Caco-2 (cell line): ENCODE results near the gene SEC16B. TPM values are rescaled to one million over a fixed set of nuclear protein-coding genes. Genes with fewer than 3 reads are reported as not detected.

Source experiments
- BruUV-seq: library from RNA; stranded (reverse); fragments of 400-500 nt; replicated peaks from 2 replicates; lab custom pipeline; 2021; lab: Mats Ljungman, UMichigan
- CTCF ChIA-PET: fragments of 300-600 bp; sonication (Branson Sonifier 250); formaldehyde crosslinking; loops from one replicate; lab custom pipeline; 2022; ENCODE audit warnings: antibody characterized with exemption; lab: Charles Lee
- POLR2A ChIA-PET: fragments of 300-600 bp; sonication (Branson Sonifier 250); formaldehyde crosslinking; loops from one replicate; lab custom pipeline; 2022; ENCODE audit warnings: antibody characterized with exemption; lab: Charles Lee
- DNase-seq, 2 experiments: peaks; one replicate each; pipeline versions ENCODE4 v3.0.0 to v3.0.0-alpha.2; 2020 to 2022
- H3K27me3 ChIP-seq: replicated peaks from 2 replicates; pipeline ENCODE4 v1.6.0; 2011; ENCODE audit warnings: low read length; ENCODE audit not compliant: control insufficient read depth, insufficient read depth
- H3K36me3 ChIP-seq: 2 replicates; pipeline ENCODE4 v1.5.1; 2011; ENCODE audit warnings: low read length; ENCODE audit not compliant: control insufficient read depth, insufficient read depth
- H3K4me1 ChIP-seq: fragments of 250-450 bp; sonication (Bioruptor Pico); 2 replicates; pipeline ENCODE4 v1.5.1; 2020; ENCODE audit warnings: mild to moderate bottlenecking
- H3K4me3 ChIP-seq: 2 replicates; pipeline ENCODE4 v1.5.1; 2011; ENCODE audit warnings: low read depth, mild to moderate bottlenecking, control low read depth, low read length
- H3K9me3 ChIP-seq: fragments of 250-450 bp; sonication (Bioruptor Pico); 2 replicates; pipeline ENCODE4 v1.5.1; 2020; ENCODE audit warnings: mild to moderate bottlenecking, moderate library complexity
- H3K27ac Mint-ChIP-seq: one replicate; pipeline ENCODE4 v1.8.0; 2022; ENCODE audit warnings: mixed read lengths; ENCODE audit not compliant: unreplicated experiment
- H3K27me3 Mint-ChIP-seq: one replicate; pipeline ENCODE4 v1.8.0; 2022; ENCODE audit warnings: mixed read lengths; ENCODE audit not compliant: insufficient read depth, unreplicated experiment
- H3K36me3 Mint-ChIP-seq: one replicate; pipeline ENCODE4 v1.8.0; 2022; ENCODE audit warnings: mild to moderate bottlenecking, mixed read lengths; ENCODE audit not compliant: insufficient read depth, unreplicated experiment
- H3K4me1 Mint-ChIP-seq: one replicate; pipeline ENCODE4 v1.8.0; 2022; ENCODE audit warnings: low read depth, mixed read lengths; ENCODE audit not compliant: unreplicated experiment
- H3K4me3 Mint-ChIP-seq: one replicate; pipeline ENCODE4 v1.8.0; 2022; ENCODE audit warnings: mild to moderate bottlenecking, moderate library complexity, mixed read lengths; ENCODE audit not compliant: unreplicated experiment
- H3K9me3 Mint-ChIP-seq: one replicate; pipeline ENCODE4 v1.8.0; 2022; ENCODE audit warnings: mixed read lengths; ENCODE audit not compliant: unreplicated experiment
- CTCF ChIP-seq, 2 experiments: fragments of 200-600 bp in 1 of 2; IDR thresholded peaks; 1 replicate in 1 of 2; 2 replicates in 1 of 2; pipeline versions ENCODE4 v1.5.1 to v1.8.0; 2011 to 2022; ENCODE audit warnings: antibody characterized with exemption in 1 of 2, control low read depth in 1 of 2, inconsistent platforms in 1 of 2, low read depth in 1 of 2, low read length in 1 of 2, mild to moderate bottlenecking in 1 of 2, moderate library complexity in 1 of 2; ENCODE audit not compliant: insufficient read depth in 1 of 2, severe bottlenecking in 1 of 2, unreplicated experiment in 1 of 2
- intact Hi-C: fragments of 100-400 bp; cut with micrococcal nuclease; formaldehyde crosslinking; loops from one replicate; pipeline ENCODE4 v1.10.0; 2022; ENCODE audit not compliant: unreplicated experiment
- total RNA-seq: library from RNA; stranded (reverse); gene quantifications from 2 replicates; pipeline ENCODE4 v1.2.3, GENCODE V29; 2022

The SEC16B gene
- total RNA-seq, 1 experiment from 2014 or later = 0.59 TPM

- no peaks in the 10 kb centered on the region for H3K36me3 ChIP-seq
- intact Hi-C loops = no loop called here
- ChIA-PET POLR2A (no interaction called here), CTCF (no interaction called here)
- H3K4me1 ChIP-seq = peaks cover 15% of the 10 kb centered on the region
- no peak for DNase-seq
- H3K4me1 Mint-ChIP-seq = peaks cover 11% of the 10 kb centered on the region
- H3K9me3 Mint-ChIP-seq = peaks cover 10% of the 10 kb centered on the region
- H3K27ac Mint-ChIP-seq = no peak overlapping the region
- H3K4me3 ChIP-seq = no peak overlapping the region
- no peaks in the 10 kb centered on the region; the same call in 1 of the 2 replicates for H3K9me3 ChIP-seq
- H3K4me3 Mint-ChIP-seq = no peak overlapping the region
- BruUV-seq = no TSS peak
- no peak for TF ChIP-seq CTCF (IDR thresholded peaks at IDR 0.05; ENCODE audit: insufficient read depth in 1 of 2, low read depth in 1 of 2, low read length in 1 of 2, severe bottlenecking in 1 of 2, unreplicated experiment in 1 of 2)
- no peaks in the 10 kb centered on the region for H3K27me3 ChIP-seq
- no peaks in the 10 kb centered on the region for H3K36me3 Mint-ChIP-seq
- peaks cover 10% of the 10 kb centered on the region for H3K27me3 Mint-ChIP-seq
These were observed 47.7 kb upstream of the SEC16B start for GRCh38 chr1:178017517-178017916.

DNA sequence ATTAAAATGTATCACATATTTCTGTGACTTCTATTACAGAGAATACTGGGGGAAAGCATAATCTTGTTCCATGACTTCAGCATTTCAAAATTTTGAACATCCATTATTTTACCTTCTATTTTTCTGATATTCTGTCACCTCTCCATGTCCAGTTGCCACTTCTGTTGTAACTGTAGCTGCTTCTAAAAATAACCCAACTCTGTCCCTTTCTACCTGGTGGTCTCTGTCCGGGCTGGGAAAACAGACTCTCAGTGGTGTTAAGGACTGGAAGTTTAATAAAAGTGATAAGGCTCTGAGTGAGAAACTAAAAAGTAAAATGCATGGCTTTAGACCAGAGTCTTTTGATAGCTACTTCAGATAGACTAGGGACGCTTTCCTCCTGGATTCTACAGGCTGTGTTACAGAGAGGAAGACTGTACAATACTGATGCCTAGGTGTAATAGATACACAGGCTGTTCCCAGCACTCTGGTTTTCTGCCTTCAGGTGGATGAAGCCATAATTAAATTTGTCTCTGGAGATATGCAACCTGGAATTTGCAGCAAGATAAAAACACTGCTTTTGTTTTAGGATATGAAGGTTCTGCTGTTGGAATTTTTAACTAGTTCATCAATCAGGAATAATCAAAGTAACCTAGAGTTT, 42.1 kb upstream of the SEC16B start:
- no peak for DNase-seq
- intact Hi-C loops = no loop called here
- no peaks in the 10 kb centered on the region for H3K4me1 ChIP-seq
- peaks cover 5% of the 10 kb centered on the region for H3K4me1 Mint-ChIP-seq
- H3K4me3 ChIP-seq = no peak overlapping the region
- no peaks in the 10 kb centered on the region for H3K9me3 Mint-ChIP-seq
- no peaks in the 10 kb centered on the region for H3K9me3 ChIP-seq
- no peak overlapping the region for H3K27ac Mint-ChIP-seq
- ChIA-PET POLR2A (no interaction called here), CTCF (interaction anchor here (0.6 kb wide), 1 partner anchor 17 kb away, joined by 3 read pairs; no protein-coding TSS in a partner anchor)
- H3K36me3 Mint-ChIP-seq = no peaks in the 10 kb centered on the region
- BruUV-seq = no TSS peak
- no peak overlapping the region for H3K4me3 Mint-ChIP-seq
- no peaks in the 10 kb centered on the region for H3K36me3 ChIP-seq
- peaks cover 13% of the 10 kb centered on the region for H3K27me3 Mint-ChIP-seq
- no peaks in the 10 kb centered on the region for H3K27me3 ChIP-seq
- TF ChIP-seq CTCF (IDR thresholded peaks at IDR 0.05; ENCODE audit: insufficient read depth in 1 of 2, low read depth in 1 of 2, low read length in 1 of 2, severe bottlenecking in 1 of 2, unreplicated experiment in 1 of 2) = no peak

GRCh38 chr1:178011465-178011828, 41.6 kb upstream of the SEC16B start:
- no peaks in the 10 kb centered on the region for H3K36me3 Mint-ChIP-seq
- BruUV-seq = no TSS peak
- no peak overlapping the region for H3K27ac Mint-ChIP-seq
- H3K4me3 Mint-ChIP-seq = no peak overlapping the region
- H3K27me3 Mint-ChIP-seq = peaks cover 13% of the 10 kb centered on the region
- H3K4me3 ChIP-seq = no peak overlapping the region
- TF ChIP-seq CTCF (IDR thresholded peaks at IDR 0.05; ENCODE audit: insufficient read depth in 1 of 2, low read depth in 1 of 2, low read length in 1 of 2, severe bottlenecking in 1 of 2, unreplicated experiment in 1 of 2) = no peak
- ChIA-PET POLR2A (no interaction called here), CTCF (no interaction called here)
- DNase-seq = no peak
- H3K27me3 ChIP-seq = no peaks in the 10 kb centered on the region
- H3K36me3 ChIP-seq = no peaks in the 10 kb centered on the region
- no peaks in the 10 kb centered on the region for H3K4me1 ChIP-seq
- no peaks in the 10 kb centered on the region for H3K9me3 Mint-ChIP-seq
- no peaks in the 10 kb centered on the region for H3K9me3 ChIP-seq
- intact Hi-C loops = no loop called here
- peaks cover 5% of the 10 kb centered on the region for H3K4me1 Mint-ChIP-seq
